MM.1S (cell line): ENCODE data around the gene DTHD1.

Source experiments
- DNase-seq: peaks from one replicate; pipeline ENCODE4 v3.0.0-alpha.2; 2015
- H2AFZ ChIP-seq: fragments of 300-600 bp; sonication (generic); 2 replicates; pipeline ENCODE4 v1.6.0; 2016; ENCODE audit warnings: antibody characterized with exemption, low read length
- H3F3A ChIP-seq: fragments of 300-600 bp; sonication (generic); 2 replicates; pipeline ENCODE4 v1.6.1; 2016; ENCODE audit warnings: mild to moderate bottlenecking, antibody characterized with exemption, low read length, moderate library complexity, mixed read lengths; ENCODE audit not compliant: insufficient read depth
- H3K27ac ChIP-seq: fragments of 300-600 bp; sonication (generic); 2 replicates; pipeline ENCODE4 v1.5.1; 2016; ENCODE audit warnings: mild to moderate bottlenecking, low read length
- H3K27me3 ChIP-seq: fragments of 300-600 bp; sonication (generic); replicated peaks from 2 replicates; pipeline ENCODE4 v1.6.0; 2016; ENCODE audit warnings: low read length; ENCODE audit not compliant: insufficient read depth
- H3K36me3 ChIP-seq: fragments of 300-600 bp; sonication (generic); replicated peaks from 2 replicates; pipeline ENCODE4 v1.6.1; 2016; ENCODE audit warnings: mild to moderate bottlenecking, low read length, mixed read lengths; ENCODE audit not compliant: insufficient read depth
- H3K4me1 ChIP-seq: fragments of 300-600 bp; sonication (generic); 2 replicates; pipeline ENCODE4 v1.6.1; 2016; ENCODE audit warnings: low read length, mixed read lengths
- H3K4me2 ChIP-seq: fragments of 300-600 bp; sonication (generic); 2 replicates; pipeline ENCODE4 v1.6.0; 2016; ENCODE audit warnings: low read depth, low read length
- H3K4me3 ChIP-seq: fragments of 300-600 bp; sonication (generic); 2 replicates; pipeline ENCODE4 v1.5.1; 2016; ENCODE audit warnings: low read length, mixed read lengths
- H3K79me2 ChIP-seq: fragments of 300-600 bp; sonication (generic); 2 replicates; pipeline ENCODE4 v1.6.1; 2016; ENCODE audit warnings: mixed run types, low read length, mixed read lengths
- H3K9ac ChIP-seq: fragments of 300-600 bp; sonication (generic); 2 replicates; pipeline ENCODE4 v1.6.1; 2016; ENCODE audit warnings: low read length, mixed read lengths
- H3K9me2 ChIP-seq: fragments of 300-600 bp; sonication (generic); replicated peaks from 2 replicates; pipeline ENCODE4 v1.6.1; 2016; ENCODE audit warnings: mild to moderate bottlenecking, low read length, mixed read lengths; ENCODE audit not compliant: insufficient read depth
- H3K9me3 ChIP-seq: fragments of 300-600 bp; sonication (generic); replicated peaks from 2 replicates; pipeline ENCODE4 v1.6.1; 2016; ENCODE audit warnings: mild to moderate bottlenecking, low read length, mixed read lengths; ENCODE audit not compliant: insufficient read depth
- H4K20me1 ChIP-seq: fragments of 300-600 bp; sonication (generic); 2 replicates; pipeline ENCODE4 v1.6.1; 2016; ENCODE audit warnings: mild to moderate bottlenecking, low read length, moderate library complexity, mixed read lengths; ENCODE audit not compliant: insufficient read depth
- CTCF ChIP-seq: fragments of 300-600 bp; sonication (generic); IDR thresholded peaks from 2 replicates; pipeline ENCODE4 v1.5.1; 2016; ENCODE audit warnings: antibody characterized with exemption, low read length, mixed read lengths
- EZH2 ChIP-seq: fragments of 300-600 bp; sonication (generic); optimal IDR thresholded peaks from 2 replicates; pipeline ENCODE3; 2017; ENCODE audit warnings: low read depth, mild to moderate bottlenecking, antibody characterized with exemption, low read length, mixed read lengths
- EZH2phosphoT487 ChIP-seq: fragments of 300-600 bp; sonication (generic); IDR thresholded peaks from 2 replicates; pipeline ENCODE4 v1.6.1; 2018; ENCODE audit warnings: antibody characterized with exemption, low read length

Gene DTHD1

DNA sequence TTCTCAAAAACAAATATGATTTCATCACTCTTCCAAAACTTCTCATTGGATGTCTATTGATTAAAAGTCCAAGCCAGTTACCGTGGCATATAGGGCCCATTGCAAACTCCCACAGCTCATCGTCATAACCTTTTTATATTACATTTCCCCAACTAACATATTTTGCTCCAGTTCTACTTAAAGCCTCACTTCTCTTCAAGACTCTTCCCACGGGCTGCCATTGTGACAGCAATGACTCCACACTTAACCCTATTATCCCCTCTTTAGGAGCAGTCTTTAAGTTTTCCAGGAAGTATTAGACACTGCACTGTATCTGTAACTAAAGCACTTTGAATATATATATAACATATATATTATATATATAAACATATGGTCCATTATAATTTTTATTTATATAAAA is 44.5 kb downstream of the DTHD1 start:
- peak overlapping the region; percentile 62 for H3K4me2 ChIP-seq
- H3K27ac ChIP-seq = peak overlapping the region; percentile 21; the same call in 1 of the 2 replicates
- H3F3A ChIP-seq = no peaks in the 10 kb centered on the region
- no peaks in the 10 kb centered on the region for H3K36me3 ChIP-seq
- no peaks in the 10 kb centered on the region for H3K9me2 ChIP-seq
- TF ChIP-seq EZH2phosphoT487 = no peak
- no peak for TF ChIP-seq EZH2
- TF ChIP-seq CTCF = no peak
- peaks cover 18% of the 10 kb centered on the region for H3K4me1 ChIP-seq
- peak overlapping the region; percentile 61 for H2AFZ ChIP-seq
- no peaks in the 10 kb centered on the region for H3K79me2 ChIP-seq
- H3K9me3 ChIP-seq = no peaks in the 10 kb centered on the region
- H3K9ac ChIP-seq = no peak overlapping the region
- no peaks in the 10 kb centered on the region for H4K20me1 ChIP-seq
- no peak for DNase-seq
- no peak overlapping the region for H3K4me3 ChIP-seq
- H3K27me3 ChIP-seq = no peaks in the 10 kb centered on the region

DNA sequence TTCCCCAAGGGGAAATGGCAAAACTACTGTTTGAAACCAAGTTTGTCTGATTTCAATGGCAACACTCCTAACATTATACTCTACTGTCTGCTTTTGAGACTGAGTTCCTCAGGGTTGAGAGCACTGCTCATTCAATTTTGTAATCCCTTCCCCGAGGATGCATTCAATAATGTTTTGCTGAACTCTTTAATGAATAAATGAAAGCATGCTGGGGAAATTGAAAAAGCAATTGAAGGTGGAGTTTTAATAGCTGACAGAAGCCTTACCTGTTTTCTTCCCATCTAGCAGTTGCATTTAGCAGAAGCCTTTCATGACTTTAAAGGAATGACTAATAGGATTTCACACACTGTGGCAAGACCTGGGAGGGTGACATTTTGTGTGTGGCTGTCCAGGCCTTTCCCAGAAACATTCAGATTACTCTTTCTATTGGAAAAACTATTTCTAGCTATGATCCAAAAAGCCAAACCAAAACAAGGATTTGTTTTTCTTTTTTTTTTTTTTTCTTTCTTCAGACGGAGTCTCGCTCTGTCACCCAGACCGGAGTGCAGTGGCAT is 45.1 kb downstream of the DTHD1 start:
- no peak overlapping the region for H3K9ac ChIP-seq
- H3K27me3 ChIP-seq = no peaks in the 10 kb centered on the region
- H3K27ac ChIP-seq = no peak overlapping the region

DNA sequence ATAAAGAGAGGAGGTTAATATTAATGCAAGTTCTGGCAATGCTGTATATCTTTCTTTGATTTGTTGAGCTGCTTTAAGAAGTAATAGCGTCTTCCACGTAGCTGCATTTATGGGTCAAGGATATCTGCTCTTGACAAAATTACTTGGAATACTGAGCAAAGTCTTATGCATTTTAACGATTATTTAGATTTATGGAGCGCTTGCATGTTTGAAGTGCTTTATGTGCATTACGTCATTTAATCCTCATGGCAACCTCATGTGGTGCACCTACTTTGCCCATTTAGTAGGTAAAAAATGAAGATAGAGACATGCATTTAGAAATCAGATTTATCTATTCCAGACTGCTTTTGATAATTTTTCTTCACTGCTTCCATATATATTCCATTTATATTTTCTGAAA is 46.0 kb downstream of the DTHD1 start:
- H3K9me2 ChIP-seq = no peaks in the 10 kb centered on the region
- H3K4me3 ChIP-seq = no peak overlapping the region
- no peak overlapping the region for H3K9ac ChIP-seq
- H3K4me2 ChIP-seq = no peak overlapping the region
- H3K9me3 ChIP-seq = no peaks in the 10 kb centered on the region
- no peak for TF ChIP-seq EZH2phosphoT487
- TF ChIP-seq CTCF = no peak
- TF ChIP-seq EZH2 = no peak
- no peak for DNase-seq
- no peaks in the 10 kb centered on the region for H3K79me2 ChIP-seq
- H3K27me3 ChIP-seq = no peaks in the 10 kb centered on the region
- H2AFZ ChIP-seq = no peak overlapping the region
- peaks cover 3% of the 10 kb centered on the region for H3F3A ChIP-seq
- no peaks in the 10 kb centered on the region for H3K36me3 ChIP-seq
- H4K20me1 ChIP-seq = no peaks in the 10 kb centered on the region
- H3K4me1 ChIP-seq = peaks cover 22% of the 10 kb centered on the region
- H3K27ac ChIP-seq = no peak overlapping the region

More for the DNA sequence above, 45.1 kb downstream of the DTHD1 start:
- Histone ChIP-seq H2AFZ (no peak overlapping the region), H3K4me1 (peaks cover 16% of the 10 kb centered on the region), H3K9me2 (no peaks in the 10 kb centered on the region), H4K20me1 (no peaks in the 10 kb centered on the region), H3F3A (no peaks in the 10 kb centered on the region), H3K9me3 (no peaks in the 10 kb centered on the region), H3K4me3 (no peak overlapping the region), H3K79me2 (no peaks in the 10 kb centered on the region), H3K4me2 (no peak overlapping the region), H3K36me3 (no peaks in the 10 kb centered on the region)
- DNase-seq = no peak
- TF ChIP-seq EZH2phosphoT487 (no peak), CTCF (no peak), EZH2 (no peak)
